ENCODE data around the gene PTN.

Gene PTN

DNA sequence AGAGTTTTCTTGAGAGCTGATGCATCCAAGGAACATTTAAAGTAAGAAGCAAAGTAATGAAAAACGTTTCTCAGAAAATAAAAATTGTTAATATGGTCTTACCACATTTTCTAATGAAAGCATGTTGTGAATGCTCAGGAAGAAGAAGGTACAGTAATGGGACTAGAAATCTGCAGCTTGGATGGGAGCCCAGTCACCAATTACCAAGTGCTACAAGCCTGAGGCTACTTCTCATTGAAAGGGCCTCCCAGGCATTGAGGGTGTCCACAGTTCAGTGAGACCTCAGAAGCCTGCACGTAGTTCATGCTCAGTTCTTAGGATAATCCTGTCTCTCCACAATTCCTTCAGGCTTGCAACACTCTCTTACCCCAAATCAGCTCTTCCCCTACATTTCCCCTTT, 17.6 kb downstream of the PTN start:
- Histone ChIP-seq H4K20me1 (ENCODE audit: insufficient read depth, low read length) (no peaks in the 10 kb centered on the region), H3K9me2 (ENCODE audit: low read depth, low read length) (no peaks in the 10 kb centered on the region), H3K27me3 (ENCODE audit: insufficient read depth, low read length) (no peaks in the 10 kb centered on the region), H3K36me3 (ENCODE audit: insufficient read depth, low read length) (no peaks in the 10 kb centered on the region), H3K9me3 (ENCODE audit: low read length) (no peaks in the 10 kb centered on the region), H3K79me2 (ENCODE audit: insufficient read depth, low read length) (no peaks in the 10 kb centered on the region), H3K9ac (ENCODE audit: low read length) (no peak overlapping the region), H3F3A (ENCODE audit: insufficient read depth, low read length) (no peaks in the 10 kb centered on the region), H2AFZ (ENCODE audit: low read length) (no peak overlapping the region), H3K4me3 (ENCODE audit: low read depth, low read length, poor library complexity, severe bottlenecking) (no peak overlapping the region), H3K4me1 (ENCODE audit: insufficient read depth, low read length, severe bottlenecking) (no peaks in the 10 kb centered on the region), H3K4me2 (ENCODE audit: low read length) (no peak overlapping the region), H3K27ac (ENCODE audit: low read depth, low read length, poor library complexity, severe bottlenecking) (no peak overlapping the region)
- TF ChIP-seq, protein P1, sequence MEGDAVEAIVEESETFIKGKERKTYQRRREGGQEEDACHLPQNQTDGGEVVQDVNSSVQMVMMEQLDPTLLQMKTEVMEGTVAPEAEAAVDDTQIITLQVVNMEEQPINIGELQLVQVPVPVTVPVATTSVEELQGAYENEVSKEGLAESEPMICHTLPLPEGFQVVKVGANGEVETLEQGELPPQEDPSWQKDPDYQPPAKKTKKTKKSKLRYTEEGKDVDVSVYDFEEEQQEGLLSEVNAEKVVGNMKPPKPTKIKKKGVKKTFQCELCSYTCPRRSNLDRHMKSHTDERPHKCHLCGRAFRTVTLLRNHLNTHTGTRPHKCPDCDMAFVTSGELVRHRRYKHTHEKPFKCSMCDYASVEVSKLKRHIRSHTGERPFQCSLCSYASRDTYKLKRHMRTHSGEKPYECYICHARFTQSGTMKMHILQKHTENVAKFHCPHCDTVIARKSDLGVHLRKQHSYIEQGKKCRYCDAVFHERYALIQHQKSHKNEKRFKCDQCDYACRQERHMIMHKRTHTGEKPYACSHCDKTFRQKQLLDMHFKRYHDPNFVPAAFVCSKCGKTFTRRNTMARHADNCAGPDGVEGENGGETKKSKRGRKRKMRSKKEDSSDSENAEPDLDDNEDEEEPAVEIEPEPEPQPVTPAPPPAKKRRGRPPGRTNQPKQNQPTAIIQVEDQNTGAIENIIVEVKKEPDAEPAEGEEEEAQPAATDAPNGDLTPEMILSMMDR (IDR thresholded peaks at IDR 0.05; ENCODE audit: low read length) = no peak
- no peak for TF ChIP-seq EZH2 (IDR thresholded peaks at IDR 0.05; ENCODE audit: borderline replicate concordance, low read length)

DNA sequence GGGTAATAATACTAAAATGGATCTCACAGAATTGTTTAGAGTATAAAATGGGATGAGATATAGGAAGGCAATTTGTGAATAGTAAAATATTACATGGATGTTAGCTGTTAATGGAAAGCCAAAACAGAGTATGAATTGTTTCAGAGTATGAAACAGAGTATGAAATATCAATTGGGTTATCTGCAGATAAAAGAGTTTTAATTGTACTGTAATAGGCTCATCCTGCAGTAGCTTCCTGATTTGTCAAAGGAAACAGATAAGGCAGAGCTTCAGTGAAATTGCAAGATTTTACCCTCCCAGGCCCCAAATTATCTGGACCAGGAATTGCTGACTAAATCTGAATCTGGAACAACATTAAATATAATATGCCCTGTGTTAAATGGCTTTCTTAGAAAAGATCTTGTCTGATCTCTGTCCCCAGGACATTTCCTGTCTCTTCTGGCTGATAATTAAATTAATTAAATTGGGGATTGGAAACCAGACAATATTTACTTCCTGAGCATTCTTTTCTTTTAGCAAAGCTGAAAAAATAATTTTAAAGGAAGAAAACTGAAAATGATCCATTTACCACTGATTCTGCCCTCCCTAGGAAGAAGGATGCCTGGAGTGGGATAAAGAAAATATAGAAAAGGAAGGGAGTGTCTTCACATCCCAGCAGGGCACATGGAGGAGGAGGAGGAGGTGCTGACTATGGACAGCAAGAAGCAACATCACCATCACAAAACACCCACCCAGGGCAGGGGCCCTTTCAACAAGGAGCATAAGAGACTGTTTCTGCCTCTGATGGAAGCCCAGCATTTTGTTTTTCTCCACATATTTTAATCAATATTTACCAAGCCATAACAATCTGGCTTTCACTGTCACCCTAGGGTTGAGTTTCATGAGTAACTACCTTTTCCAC, 18.5 kb downstream of the PTN start:
- no peaks in the 10 kb centered on the region for H3K9me2 ChIP-seq (ENCODE audit: low read depth, low read length)
- H2AFZ ChIP-seq (ENCODE audit: low read length) = no peak overlapping the region
- no peak overlapping the region for H3K9ac ChIP-seq (ENCODE audit: low read length)
- no peaks in the 10 kb centered on the region for H3F3A ChIP-seq (ENCODE audit: insufficient read depth, low read length)
- H3K4me2 ChIP-seq (ENCODE audit: low read length) = no peak overlapping the region
- TF ChIP-seq, protein P1 (IDR thresholded peaks at IDR 0.05; ENCODE audit: low read length) = no peak
- no peak for TF ChIP-seq EZH2 (IDR thresholded peaks at IDR 0.05; ENCODE audit: borderline replicate concordance, low read length)
- no peaks in the 10 kb centered on the region for H3K36me3 ChIP-seq (ENCODE audit: insufficient read depth, low read length)
- no peak overlapping the region for H3K4me3 ChIP-seq (ENCODE audit: low read depth, low read length, poor library complexity, severe bottlenecking)
- H3K79me2 ChIP-seq (ENCODE audit: insufficient read depth, low read length) = no peaks in the 10 kb centered on the region
- no peaks in the 10 kb centered on the region for H3K4me1 ChIP-seq (ENCODE audit: insufficient read depth, low read length, severe bottlenecking)
- H3K27ac ChIP-seq (ENCODE audit: low read depth, low read length, poor library complexity, severe bottlenecking) = no peak overlapping the region
- no peaks in the 10 kb centered on the region for H3K27me3 ChIP-seq (ENCODE audit: insufficient read depth, low read length)
- no peaks in the 10 kb centered on the region for H3K9me3 ChIP-seq (ENCODE audit: low read length)
- H4K20me1 ChIP-seq (ENCODE audit: insufficient read depth, low read length) = no peaks in the 10 kb centered on the region

DNA sequence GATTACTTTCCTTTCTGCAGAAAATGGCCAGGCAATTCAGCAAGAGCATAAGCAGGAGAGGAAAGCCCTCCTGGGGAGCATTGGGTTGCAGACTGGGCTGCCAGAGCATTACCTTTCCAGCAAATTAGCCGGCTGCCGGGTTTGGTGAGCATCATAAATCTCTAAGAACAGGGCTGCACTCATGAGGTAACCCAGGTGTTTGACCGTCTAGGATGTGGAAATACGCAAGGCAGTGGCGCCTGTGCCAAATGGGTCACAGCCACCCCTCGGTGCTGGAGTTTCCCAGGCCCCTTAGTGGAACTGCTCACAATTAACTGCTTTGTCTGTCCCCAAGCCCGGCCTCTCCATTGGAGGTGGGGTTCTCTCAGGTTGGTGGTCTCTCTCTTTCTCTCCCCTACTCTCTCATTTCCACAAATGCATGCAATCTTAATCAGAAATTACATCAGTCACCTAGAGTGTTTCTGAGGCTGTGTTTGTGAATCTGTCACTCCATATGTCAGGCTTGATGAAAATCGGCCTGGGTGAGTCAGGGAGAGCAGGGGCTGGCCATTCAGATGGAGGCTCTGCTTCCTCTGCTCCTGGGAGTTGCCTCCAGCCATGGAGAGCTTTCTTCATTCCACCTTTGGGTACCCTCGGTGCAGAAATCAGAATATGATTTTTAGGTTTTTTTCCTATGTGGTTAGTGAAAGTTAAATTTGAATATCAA, 26.7 kb downstream of the PTN start:
- H3K9me2 ChIP-seq (ENCODE audit: low read depth, low read length) = no peaks in the 10 kb centered on the region
- H3K4me1 ChIP-seq (ENCODE audit: insufficient read depth, low read length, severe bottlenecking) = no peaks in the 10 kb centered on the region
- no peak overlapping the region for H3K27ac ChIP-seq (ENCODE audit: low read depth, low read length, poor library complexity, severe bottlenecking)
- no peaks in the 10 kb centered on the region for H3K27me3 ChIP-seq (ENCODE audit: insufficient read depth, low read length)
- no peak overlapping the region for H2AFZ ChIP-seq (ENCODE audit: low read length)
- no peak for TF ChIP-seq EZH2 (IDR thresholded peaks at IDR 0.05; ENCODE audit: borderline replicate concordance, low read length)
- TF ChIP-seq, protein P1 (IDR thresholded peaks at IDR 0.05; ENCODE audit: low read length) = no peak
- H3K79me2 ChIP-seq (ENCODE audit: insufficient read depth, low read length) = no peaks in the 10 kb centered on the region
- no peaks in the 10 kb centered on the region for H3K36me3 ChIP-seq (ENCODE audit: insufficient read depth, low read length)
- no peak overlapping the region for H3K9ac ChIP-seq (ENCODE audit: low read length)
- H3F3A ChIP-seq (ENCODE audit: insufficient read depth, low read length) = no peaks in the 10 kb centered on the region
- H4K20me1 ChIP-seq (ENCODE audit: insufficient read depth, low read length) = no peaks in the 10 kb centered on the region
- H3K4me2 ChIP-seq (ENCODE audit: low read length) = no peak overlapping the region
- no peaks in the 10 kb centered on the region for H3K9me3 ChIP-seq (ENCODE audit: low read length)
- no peak overlapping the region for H3K4me3 ChIP-seq (ENCODE audit: low read depth, low read length, poor library complexity, severe bottlenecking)
